Effector memory CD4-positive, alpha-beta T cell (primary cell): ENCODE results near the gene SCAF1.

ENCODE experiments used
- DNase-seq, 3 donors: peaks; one replicate each; pipeline ENCODE4 v3.0.0-alpha.2; 2020
- H3K27ac ChIP-seq: 2 replicates; pipeline ENCODE4 v1.7.0; 2013; ENCODE audit warnings: mild to moderate bottlenecking, low read length, moderate library complexity; ENCODE audit not compliant: insufficient read depth, poor library complexity, severe bottlenecking
- H3K27me3 ChIP-seq: replicated peaks from 2 replicates; pipeline ENCODE4 v1.7.0; 2013; ENCODE audit warnings: mild to moderate bottlenecking, low read length; ENCODE audit not compliant: insufficient read depth, control insufficient read depth, poor library complexity, severe bottlenecking
- H3K36me3 ChIP-seq: 2 replicates; pipeline ENCODE4 v1.7.0; 2013; ENCODE audit warnings: mild to moderate bottlenecking, low read length, moderate library complexity; ENCODE audit not compliant: control insufficient read depth, insufficient read depth
- H3K4me1 ChIP-seq: 2 replicates; pipeline ENCODE4 v1.7.0; 2013; ENCODE audit warnings: low read length, mild to moderate bottlenecking; ENCODE audit not compliant: control insufficient read depth, insufficient read depth, poor library complexity, severe bottlenecking
- H3K4me3 ChIP-seq: 2 replicates; pipeline ENCODE4 v1.7.0; 2013; ENCODE audit warnings: low read length, low read depth, mild to moderate bottlenecking; ENCODE audit not compliant: insufficient read depth, poor library complexity, severe bottlenecking
- H3K9me3 ChIP-seq: 2 replicates; pipeline ENCODE4 v1.7.0; 2013; ENCODE audit warnings: mild to moderate bottlenecking, low read length, moderate library complexity; ENCODE audit not compliant: control insufficient read depth

The SCAF1 gene

GRCh38 chr19:49666120-49666444 lies 24.1 kb downstream of the SCAF1 start:
- Histone ChIP-seq H3K4me1 (peaks cover 27% of the 10 kb centered on the region), H3K36me3 (peaks cover 22% of the 10 kb centered on the region), H3K27ac (peak overlapping the region; percentile 85), H3K9me3 (no peaks in the 10 kb centered on the region), H3K27me3 (no peaks in the 10 kb centered on the region), H3K4me3 (peak overlapping the region; percentile 97)
- no peak for DNase-seq

DNA sequence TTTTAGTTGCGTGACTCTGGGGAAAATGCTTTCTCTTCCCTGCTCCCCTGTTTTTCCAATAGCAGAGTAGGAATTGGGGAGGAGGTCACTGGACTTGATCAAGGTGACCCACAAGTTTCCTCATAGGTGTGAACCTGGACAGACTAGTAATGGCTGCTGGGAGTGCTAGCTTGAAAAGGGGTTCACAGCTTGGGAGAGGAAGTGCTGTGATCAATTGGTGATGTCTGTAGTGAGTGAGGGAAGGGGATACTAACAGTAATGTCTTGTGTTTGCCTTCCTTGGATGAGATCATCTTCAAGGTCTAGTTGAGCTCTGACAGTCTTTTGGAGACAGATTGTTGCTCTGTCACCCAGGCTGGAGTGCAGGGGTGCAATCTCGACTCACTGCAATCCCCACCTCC lies 25.5 kb downstream of the SCAF1 start:
- Histone ChIP-seq H3K9me3 (no peaks in the 10 kb centered on the region), H3K36me3 (peaks cover 8% of the 10 kb centered on the region), H3K4me3 (no peak overlapping the region), H3K27me3 (no peaks in the 10 kb centered on the region), H3K27ac (no peak overlapping the region), H3K4me1 (peaks cover 30% of the 10 kb centered on the region)
- no peak for DNase-seq

DNA sequence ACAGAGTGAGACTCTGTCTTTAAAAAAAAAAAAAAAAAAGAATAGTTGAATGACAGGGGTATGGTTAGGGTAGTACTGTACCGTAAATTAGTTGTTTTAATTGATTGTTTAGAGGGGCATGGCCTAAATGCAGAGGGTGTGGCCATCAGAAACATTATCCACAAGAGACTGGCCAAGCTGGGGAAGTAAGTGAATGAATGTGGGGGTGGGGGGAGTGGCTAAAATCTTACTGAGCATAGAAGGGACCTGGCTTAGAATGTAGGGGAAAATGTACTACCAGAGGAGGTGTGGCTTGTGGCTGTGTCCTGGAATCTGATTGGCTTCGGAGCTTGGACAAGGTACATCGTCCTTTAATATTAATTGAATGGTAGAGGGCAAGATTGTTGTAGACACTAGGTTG lies 27.5 kb downstream of the SCAF1 start:
- Histone ChIP-seq H3K4me3 (no peak overlapping the region), H3K27ac (no peak overlapping the region), H3K27me3 (no peaks in the 10 kb centered on the region), H3K4me1 (peaks cover 18% of the 10 kb centered on the region), H3K36me3 (no peaks in the 10 kb centered on the region), H3K9me3 (no peaks in the 10 kb centered on the region)
- DNase-seq: no peak

GRCh38 chr19:49672131-49672919 lies 30.3 kb downstream of the SCAF1 start:
- peak; percentile 45 to 64 (median 50) for DNase-seq
- no peaks in the 10 kb centered on the region for H3K36me3 ChIP-seq
- peaks cover 6% of the 10 kb centered on the region for H3K4me1 ChIP-seq
- no peak overlapping the region for H3K4me3 ChIP-seq
- H3K9me3 ChIP-seq: no peaks in the 10 kb centered on the region
- no peaks in the 10 kb centered on the region for H3K27me3 ChIP-seq
- no peak overlapping the region for H3K27ac ChIP-seq

DNA sequence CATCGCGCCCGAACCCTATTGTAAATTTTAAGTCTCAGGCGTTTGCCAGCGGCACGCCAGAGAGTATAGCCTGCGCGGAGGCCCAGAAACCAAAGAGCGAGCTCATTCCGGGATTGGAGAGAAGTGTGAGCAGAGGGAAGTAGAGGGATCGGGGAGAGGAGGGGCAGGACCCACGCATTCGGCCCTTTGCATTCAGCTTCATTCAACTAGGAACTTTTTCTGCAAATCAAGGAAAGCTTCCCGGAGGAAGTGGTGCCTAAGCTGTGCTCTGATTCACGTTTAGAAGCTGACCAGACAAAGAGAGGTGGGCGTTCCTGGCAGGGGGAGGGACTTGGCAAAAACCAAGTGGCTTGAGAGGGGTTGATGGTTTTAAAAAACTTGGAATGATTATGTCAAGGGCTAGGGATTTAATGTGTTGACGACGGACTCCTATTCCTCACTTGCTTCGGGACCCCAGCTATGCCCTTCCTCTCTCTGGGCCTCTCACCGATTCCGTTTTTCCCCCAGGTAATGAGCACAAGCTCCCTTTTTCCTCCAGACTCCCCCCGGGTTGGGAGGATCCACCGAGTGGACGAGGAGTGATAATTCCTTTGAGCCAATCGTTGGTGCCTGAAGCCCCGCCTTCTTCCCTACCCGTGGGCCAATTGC lies 34.3 kb downstream of the SCAF1 start:
- H3K4me3 ChIP-seq: peak overlapping the region; percentile 82

DNA sequence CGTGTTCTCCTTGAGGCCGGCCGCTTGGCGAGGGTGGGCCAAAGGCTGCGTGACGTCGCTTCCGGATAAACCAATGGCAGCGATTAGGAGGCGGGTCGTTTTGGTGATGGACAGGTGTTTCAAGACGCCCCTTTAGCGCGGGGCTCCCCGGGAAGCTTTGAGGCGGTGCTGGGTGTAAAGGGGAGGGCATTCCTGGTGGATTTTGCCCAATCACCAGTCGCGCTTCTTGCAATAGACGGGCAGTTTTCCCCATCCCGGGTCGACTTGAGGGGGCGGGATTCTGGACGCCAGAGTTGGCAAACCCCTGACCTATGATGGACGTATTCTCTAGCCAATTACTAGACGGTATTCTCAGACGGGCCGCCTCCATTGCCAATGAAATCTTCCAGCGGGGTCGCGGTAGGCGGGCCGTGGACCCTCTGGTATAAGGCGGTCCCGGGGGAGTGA lies 34.8 kb downstream of the SCAF1 start:
- peak overlapping the region; percentile 98 for H3K27ac ChIP-seq
- DNase-seq: peak; percentile 96 to 99 (median 99)
- H3K9me3 ChIP-seq: no peaks in the 10 kb centered on the region
- peak overlapping the region; percentile 82 for H3K4me3 ChIP-seq
- H3K4me1 ChIP-seq: peaks cover 34% of the 10 kb centered on the region
- H3K36me3 ChIP-seq: peaks cover 2% of the 10 kb centered on the region
- H3K27me3 ChIP-seq: no peaks in the 10 kb centered on the region

More for the DNA sequence above, 34.3 kb downstream of the SCAF1 start:
- Histone ChIP-seq H3K36me3 (no peaks in the 10 kb centered on the region), H3K9me3 (no peaks in the 10 kb centered on the region), H3K4me1 (peaks cover 34% of the 10 kb centered on the region), H3K27me3 (no peaks in the 10 kb centered on the region), H3K27ac (peak overlapping the region; percentile 98)
- peak in 1 of 3 donors; percentile 37 for DNase-seq

- peak within 1 kb of the TSS; percentile 98 for H3K27ac ChIP-seq
- DNase-seq: peak; percentile 24 to 47 (median 47)
Measured at GRCh38 chr19:49677231-49677900, 35.4 kb downstream of the SCAF1 start, which contains the start of gene PRMT1. Gene PRMT1 (plus strand): TSS chr19:49677271. CDS start chr19:49677281, 10 bp downstream.

DNA sequence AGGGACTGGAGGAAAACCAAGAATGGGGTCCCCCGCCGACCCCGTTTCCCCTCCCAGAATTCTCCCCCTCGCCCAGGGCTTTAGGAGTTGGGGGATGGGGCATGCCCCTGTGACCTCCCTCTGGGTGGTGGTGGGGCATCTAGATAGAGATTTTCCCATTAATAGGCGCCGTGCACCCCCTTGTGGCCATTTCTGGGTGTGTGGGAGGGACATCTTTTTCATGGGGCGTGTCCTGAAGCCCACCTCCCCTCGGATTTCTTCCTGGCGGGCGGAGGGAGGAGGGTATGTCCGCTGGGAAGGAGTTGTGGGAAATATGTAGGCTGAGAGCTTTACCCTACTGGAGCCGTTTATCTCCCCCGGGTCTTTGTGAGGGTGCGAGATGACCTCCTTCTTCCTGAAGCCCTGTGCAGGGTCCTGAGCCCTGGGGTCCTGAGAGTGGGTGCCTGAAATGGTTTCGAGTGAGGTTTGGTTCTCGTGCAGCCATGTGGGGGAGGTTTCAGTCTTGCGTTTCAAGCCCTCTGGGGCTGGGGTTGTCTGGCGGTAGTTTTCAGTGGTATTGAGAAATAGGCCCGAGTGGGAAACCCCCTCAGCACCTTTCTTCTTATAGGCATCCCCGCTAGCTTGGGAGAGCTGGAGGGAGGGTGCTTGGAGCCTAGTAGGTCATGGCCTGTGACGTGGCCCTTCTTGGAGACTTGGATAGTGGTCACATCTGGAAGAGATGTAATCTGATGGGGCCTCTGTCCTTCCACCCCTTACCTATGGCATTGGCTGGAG lies 36.1 kb downstream of the SCAF1 start:
- Histone ChIP-seq H3K27ac (peak overlapping the region; percentile 98), H3K4me3 (peak overlapping the region; percentile 82), H3K36me3 (peaks cover 13% of the 10 kb centered on the region), H3K4me1 (peaks cover 28% of the 10 kb centered on the region), H3K9me3 (no peaks in the 10 kb centered on the region), H3K27me3 (no peaks in the 10 kb centered on the region)
- peak; percentile 68 to 78 (median 69) for DNase-seq

More at GRCh38 chr19:49677231-49677900, 35.4 kb downstream of the SCAF1 start, which contains the start of gene PRMT1:
- Histone ChIP-seq H3K4me1 (peaks cover 29% of the 10 kb centered on the region), H3K36me3 (peaks cover 7% of the 10 kb centered on the region), H3K4me3 (peak within 1 kb of the TSS; percentile 82), H3K9me3 (no peaks in the 10 kb centered on the region), H3K27me3 (no peaks in the 10 kb centered on the region)

DNA sequence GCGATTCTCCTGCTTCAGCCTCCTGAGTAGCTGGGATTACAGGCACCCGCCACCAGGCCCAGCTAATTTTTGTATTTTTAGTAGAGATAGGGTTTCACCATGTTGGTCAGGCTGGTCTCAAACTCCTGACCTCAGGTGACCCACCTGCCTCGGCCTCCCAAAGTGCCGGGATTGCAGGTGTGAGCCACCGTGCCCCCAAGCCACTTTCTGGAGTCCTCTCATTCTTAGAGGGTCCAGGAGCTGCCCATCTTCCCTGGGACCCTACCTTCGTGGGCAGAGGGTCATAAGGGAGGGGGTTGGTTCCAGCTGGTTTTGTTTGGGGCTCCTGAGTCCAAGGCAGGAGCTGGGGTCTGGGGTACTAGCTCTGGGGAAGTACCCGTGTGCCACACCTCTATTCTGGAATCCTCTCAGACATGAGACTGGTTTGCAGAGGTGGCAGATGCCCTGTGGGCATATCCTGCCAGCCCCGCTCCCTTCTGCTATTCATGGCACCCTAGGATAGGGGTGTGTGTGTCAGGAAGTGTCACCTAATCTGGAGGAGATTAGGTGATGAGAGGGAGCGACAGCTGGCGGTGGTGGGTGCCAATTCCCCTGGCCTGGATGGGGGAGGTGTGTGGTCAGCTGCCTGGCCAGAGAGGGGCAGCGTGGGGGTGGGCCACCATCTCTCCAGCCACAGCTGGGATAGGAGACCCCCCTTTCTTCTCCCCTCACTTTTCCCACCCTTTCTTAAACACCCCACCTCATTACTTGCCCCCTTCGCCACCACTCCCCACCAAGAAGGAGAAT lies 37.2 kb downstream of the SCAF1 start:
- Histone ChIP-seq H3K4me3 (no peak overlapping the region), H3K9me3 (no peaks in the 10 kb centered on the region), H3K36me3 (peaks cover 23% of the 10 kb centered on the region), H3K4me1 (peaks cover 28% of the 10 kb centered on the region), H3K27ac (peak overlapping the region; percentile 60), H3K27me3 (no peaks in the 10 kb centered on the region)
- DNase-seq: no peak
